CD4-positive, alpha-beta T cell treated with Interferon gamma for 1 hour (primary cell): Measurements from ENCODE around the gene HBA1.
"Not testable (repeated sequence)": the region's sequence is repeated elsewhere in the genome, so short reads cannot be mapped to it uniquely, and the experiment has no call there.

Experiments
- DNase-seq: peaks from one replicate; pipeline ENCODE4 v3.0.0-alpha.2; 2020

HBA1 gene

DNA sequence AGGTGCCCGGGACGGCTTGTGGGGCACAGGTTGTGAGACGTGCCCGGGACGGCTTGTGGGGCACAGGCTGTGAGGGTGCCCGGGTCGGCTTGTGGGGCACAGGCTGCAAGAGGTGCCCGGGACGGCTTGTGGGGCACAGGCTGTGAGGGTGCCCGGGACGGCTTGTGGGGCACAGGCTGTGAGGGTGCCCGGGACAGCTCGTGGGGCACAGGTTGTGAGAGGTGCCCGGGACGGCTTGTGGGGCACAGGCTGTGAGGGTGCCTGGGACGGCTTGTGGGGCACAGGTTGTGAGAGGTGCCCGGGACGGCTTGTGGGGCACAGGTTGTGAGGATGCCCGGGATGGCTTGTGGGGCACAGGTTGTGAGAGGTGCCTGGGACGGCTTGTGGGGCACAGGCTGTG lies 16.2 kb upstream of the HBA1 start:
- not testable (repeated sequence) for DNase-seq

DNA sequence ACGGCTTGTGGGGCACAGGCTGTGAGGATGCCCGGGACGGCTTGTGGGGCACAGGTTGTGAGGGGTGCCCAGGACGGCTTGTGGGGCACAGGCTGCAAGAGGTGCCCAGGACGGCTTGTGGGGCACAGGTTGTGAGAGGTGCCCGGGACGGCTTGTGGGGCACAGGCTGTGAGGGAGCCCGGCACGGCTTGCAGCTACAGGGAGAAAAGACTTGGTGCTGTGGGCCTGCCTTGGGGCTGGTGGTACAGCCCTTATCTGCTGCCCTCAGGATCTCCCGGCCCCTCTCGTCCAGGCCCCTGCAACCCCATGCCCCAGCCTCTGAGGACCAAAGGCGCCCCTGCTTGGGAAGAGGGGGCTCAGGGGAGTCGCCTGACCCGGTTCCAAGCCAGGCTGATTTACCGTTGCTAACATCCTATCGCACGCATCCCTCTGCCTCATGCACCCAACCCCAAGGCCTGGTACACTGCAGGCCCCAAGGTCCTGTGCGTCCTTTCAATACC lies 15.7 kb upstream of the HBA1 start:
- no peak for DNase-seq

DNA sequence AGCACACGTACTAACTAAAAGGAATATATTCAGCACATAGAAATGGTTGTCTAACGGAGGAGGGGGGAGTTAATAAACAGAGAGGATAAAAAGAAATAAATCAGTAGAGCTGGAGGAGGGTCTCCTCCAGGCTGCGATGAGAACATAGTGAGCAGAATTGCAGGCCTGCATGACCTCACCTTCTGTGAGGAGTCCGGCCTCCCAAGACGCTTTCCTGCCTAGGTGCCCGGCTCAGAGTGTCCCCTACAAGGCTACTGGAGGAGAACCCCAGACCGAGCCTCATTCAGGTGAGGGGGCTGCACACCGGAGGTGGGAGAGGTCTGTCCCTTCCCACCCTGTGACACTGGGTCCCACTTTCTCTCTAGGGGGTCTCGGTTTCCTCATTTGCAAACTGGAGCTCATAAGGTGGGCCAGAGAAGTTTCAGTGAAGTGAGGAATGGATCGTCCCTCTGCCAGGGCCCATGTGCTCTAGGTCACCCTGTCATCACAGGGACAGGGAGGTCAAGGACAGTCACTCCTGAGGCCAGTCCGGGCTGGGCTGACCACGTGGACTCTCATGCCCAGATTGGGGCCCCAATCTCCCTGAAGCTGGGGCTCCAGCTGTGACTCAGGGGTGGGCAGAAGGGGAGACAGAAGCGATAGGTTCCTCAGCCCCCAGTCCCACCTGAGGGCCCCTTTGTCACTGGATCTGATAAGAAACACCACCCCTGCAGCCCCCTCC lies 14.0 kb upstream of the HBA1 start:
- no peak for DNase-seq

DNA sequence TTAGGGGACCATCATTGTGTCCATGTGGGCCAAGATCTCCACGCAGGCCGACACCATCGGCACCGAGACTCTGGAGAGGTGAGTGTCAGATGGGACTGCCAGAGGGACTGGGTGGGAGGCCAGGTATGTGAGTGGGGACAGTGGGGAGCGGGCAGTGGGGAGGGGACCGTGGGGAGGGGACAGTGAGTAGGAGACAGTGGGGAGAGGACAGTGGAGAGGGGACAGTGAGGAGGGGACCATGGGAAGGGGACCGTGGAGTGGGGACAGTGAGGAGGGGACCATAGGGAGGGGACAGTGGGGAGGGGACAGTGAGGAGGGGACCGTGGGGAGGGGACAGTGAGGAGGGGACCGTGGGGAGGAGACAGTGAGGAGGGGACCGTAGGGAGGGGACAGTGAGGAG lies 13.3 kb upstream of the HBA1 start:
- not testable (repeated sequence) for DNase-seq

DNA sequence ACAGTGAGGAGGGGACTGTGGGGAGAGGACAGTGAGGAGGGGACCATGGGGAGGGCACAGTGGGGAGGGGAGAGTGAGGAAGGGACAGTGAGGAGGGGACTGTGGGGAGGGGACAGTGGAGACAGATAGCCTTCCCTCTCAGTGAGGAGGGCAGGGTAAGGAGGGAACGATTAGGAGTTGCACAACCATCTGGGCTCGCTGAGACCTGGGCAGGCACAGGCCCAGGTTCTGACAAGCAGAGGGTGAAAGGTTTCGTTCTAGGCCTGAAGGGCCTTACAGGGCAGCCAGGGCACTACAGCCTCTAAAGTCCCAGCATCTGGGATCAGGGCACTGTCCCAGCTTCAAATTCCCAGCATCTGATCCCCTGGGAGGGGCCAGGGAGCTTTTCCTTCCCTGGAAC lies 12.8 kb upstream of the HBA1 start:
- not testable (repeated sequence) for DNase-seq

DNA sequence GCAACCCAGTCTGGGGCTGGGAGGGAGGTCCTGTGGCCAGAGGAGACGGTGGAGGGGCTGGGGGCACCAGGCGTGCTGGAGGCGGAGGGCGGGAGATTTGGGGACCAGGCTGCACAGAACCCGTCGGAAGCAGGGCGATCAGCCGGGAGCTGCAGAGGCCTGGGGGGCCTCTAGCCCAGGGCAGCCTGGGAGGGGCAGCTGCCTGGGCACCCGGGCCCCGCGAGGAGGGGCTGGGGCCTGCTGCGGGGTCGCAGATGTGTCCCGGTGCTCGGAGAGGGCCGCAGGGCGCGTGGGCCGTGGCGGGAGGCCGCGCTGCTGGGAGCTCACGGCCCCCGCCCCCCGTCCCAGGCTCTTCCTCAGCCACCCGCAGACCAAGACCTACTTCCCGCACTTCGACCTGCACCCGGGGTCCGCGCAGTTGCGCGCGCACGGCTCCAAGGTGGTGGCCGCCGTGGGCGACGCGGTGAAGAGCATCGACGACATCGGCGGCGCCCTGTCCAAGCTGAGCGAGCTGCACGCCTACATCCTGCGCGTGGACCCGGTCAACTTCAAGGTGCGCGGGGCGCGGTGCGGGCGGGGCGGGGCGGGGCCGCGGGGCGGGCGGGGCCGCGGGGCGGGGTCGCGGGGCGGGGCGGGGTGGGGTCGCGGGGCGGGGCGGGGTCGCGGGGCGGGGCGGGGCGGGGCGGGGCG lies 12.2 kb upstream of the HBA1 start:
- DNase-seq: not testable (repeated sequence)

DNA sequence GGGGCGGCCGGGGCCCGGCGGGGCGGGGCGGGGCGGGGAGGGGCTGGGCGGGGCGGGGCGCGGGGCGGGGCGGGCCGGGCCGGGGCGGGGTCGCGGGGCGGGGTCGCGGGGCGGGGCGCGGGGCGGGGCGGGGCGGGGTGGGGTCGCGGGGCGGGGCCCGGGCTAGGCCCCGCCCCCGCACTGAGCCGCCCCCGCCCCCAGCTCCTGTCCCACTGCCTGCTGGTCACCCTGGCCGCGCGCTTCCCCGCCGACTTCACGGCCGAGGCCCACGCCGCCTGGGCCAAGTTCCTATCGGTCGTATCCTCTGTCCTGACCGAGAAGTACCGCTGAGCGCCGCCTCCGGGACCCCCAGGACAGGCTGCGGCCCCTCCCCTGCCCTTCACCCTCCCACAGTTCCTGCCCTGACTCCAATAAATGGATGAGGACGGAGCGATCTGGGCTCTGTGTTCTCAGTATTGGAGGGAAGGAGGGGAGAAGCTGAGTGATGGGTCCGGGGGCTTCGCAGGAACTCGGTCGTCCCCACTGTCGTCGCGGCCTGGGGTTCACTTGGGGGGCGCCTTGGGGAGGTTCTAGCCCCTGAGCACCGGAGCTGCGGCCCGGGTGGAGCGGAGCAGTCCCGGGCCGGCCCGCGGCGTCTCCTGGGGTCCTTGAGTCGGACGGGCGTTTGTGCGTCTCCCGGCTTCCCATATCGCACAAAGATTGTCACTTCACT lies 11.5 kb upstream of the HBA1 start:
- DNase-seq: no peak

DNA sequence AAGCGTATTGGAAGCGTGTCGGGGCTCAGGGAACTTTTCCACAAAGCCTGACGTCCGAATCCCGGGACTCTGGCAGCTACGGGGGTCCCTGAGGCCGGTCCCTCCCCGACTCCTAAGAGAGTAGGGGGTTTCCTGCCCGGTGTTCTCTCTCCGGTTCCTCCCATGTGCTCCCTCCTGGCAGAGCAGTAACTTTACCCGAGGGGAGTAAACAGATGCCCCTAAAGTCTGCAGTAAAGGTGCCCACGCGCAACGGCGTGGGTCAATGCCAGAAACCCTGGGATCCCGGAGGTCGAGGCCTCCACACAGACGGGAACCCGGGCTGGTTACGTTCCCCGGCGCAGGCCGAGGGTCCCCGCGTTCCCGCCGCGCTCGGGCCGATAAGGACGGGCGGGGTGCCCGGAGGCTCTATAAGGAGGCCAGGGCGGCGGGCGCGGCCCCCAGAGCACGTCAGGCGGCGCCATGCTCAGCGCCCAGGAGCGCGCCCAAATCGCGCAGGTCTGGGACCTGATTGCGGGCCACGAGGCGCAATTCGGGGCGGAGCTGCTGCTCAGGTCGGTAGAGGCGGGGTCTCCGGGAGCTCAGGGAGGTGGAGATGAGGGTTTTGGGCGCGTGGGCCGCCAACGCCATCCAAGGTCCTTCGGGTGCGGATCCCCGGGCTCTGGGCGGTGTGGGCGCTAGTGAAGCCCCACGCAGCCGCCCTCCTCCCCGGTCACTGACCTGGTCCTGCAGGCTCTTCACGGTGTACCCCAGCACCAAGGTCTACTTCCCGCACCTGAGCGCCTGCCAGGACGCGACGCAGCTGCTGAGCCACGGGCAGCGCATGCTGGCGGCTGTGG lies 10.7 kb upstream of the HBA1 start, which contains the start of gene HBM:
Gene HBM, plus strand, starts transcription at position 440 of the 836 bp plus-strand sequence. Its CDS starts 20 bp downstream, at position 460.
- DNase-seq: no peak

DNA sequence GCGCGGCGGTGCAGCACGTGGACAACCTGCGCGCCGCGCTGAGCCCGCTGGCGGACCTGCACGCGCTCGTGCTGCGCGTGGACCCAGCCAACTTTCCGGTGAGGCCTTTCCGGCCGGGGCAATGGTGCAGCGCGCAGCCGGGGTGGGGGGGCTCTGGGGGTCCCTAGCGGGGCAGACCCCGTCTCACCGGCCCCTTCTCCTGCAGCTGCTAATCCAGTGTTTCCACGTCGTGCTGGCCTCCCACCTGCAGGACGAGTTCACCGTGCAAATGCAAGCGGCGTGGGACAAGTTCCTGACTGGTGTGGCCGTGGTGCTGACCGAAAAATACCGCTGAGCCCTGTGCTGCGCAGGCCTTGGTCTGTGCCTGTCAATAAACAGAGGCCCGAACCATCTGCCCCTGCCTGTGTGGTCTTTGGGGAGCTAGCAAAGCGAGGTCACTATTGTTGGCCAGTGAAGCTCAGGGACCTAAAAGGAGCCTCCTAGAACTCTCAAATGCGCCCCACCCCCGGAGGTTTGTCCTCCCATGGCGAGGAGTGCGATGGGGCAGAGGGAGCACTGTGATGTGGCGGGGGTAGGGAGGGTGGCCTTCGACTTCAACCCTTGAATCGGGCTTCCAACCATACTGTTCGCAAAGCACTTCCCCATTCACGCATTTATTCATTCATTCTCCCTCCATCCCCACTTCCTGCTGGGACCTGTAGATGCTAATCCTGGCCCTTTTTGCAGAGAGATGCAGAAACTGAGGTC lies 9.9 kb upstream of the HBA1 start:
- DNase-seq: no peak

DNA sequence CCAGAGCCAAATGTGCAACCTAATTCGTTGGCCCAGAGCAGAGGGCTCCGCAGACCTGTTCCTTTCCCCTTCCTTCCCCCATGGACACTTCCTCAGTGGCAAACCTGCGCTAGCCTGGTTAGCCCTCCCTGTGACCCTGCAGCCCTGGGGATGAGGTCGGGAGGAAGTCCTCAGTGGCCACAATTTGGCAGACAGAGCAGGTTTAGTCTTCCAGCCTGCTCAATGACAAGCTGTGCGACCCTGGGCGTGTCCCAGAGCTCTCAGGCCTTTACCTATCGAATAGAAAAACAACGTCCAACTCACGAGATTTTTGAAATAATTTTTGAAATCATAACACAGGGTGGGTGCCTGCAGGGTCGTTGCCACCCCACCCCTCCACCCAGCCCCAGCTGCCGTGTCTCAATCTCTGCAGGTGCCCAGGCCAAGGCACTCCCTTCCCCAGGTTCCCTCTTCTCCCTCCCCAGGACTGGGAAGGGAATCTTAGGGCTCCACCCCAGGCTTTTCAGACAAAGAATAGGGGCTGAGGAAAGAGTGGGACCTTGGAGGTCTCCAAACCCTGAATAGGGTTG lies 9.3 kb upstream of the HBA1 start:
- DNase-seq: no peak

DNA sequence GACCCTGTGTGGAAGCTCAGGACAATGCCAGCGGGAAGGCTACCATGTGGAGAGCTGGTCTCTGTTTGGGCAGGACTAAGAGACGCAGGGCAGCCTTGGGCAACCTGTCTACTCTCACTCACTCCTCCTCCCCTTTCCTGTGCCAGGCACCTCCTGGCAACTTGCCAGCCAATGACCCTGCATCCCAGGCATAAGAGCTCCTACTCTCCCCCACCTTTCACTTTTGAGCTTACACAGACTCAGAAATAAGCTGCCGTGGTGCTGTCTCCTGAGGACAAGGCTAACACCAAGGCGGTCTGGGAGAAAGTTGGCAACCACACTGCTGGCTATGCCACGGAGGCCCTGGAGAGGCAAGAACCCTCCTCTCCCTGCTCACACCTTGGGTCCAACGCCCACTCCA lies 8.1 kb upstream of the HBA1 start:
- DNase-seq: no peak

DNA sequence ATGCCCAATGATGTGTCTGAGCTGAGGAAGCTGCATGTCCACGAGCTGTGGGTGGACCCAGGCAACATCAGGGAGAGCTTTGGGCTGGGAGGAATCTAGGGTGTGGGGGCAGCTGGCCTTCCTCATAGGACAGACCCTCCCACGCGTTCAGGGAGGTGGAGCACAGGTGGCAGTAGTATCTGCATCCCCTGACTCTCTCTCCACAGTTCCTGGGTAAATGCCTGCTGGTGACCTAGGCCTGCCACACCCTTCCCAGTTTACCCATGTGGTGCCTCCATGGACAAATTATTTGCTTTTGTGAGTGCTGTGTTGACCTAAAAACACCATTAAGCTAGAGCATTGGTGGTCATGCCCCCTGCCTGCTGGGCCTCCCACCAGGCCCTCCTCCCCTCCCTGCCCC lies 7.5 kb upstream of the HBA1 start:
- no peak for DNase-seq

DNA sequence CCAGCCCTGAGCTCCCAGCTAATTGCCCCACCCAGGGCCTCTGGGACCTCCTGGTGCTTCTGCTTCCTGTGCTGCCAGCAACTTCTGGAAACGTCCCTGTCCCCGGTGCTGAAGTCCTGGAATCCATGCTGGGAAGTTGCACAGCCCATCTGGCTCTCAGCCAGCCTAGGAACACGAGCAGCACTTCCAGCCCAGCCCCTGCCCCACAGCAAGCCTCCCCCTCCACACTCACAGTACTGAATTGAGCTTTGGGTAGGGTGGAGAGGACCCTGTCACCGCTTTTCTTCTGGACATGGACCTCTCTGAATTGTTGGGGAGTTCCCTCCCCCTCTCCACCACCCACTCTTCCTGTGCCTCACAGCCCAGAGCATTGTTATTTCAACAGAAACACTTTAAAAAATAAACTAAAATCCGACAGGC lies 6.4 kb upstream of the HBA1 start:
- DNase-seq: not testable (repeated sequence)

DNA sequence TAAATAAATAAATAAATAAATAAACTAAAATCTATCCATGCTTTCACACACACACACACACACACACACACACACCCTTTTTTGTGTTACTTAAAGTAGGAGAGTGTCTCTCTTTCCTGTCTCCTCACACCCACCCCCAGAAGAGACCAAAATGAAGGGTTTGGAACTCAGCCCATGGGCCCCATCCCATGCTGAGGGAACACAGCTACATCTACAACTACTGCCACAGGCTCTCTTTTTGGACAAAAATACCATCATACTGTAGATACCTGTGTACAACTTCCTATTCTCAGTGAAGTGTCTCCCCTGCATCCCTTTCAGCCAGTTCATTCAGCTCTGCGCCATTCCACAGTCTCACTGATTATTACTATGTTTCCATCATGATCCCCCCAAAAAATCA lies 5.7 kb upstream of the HBA1 start:
- DNase-seq: no peak

DNA sequence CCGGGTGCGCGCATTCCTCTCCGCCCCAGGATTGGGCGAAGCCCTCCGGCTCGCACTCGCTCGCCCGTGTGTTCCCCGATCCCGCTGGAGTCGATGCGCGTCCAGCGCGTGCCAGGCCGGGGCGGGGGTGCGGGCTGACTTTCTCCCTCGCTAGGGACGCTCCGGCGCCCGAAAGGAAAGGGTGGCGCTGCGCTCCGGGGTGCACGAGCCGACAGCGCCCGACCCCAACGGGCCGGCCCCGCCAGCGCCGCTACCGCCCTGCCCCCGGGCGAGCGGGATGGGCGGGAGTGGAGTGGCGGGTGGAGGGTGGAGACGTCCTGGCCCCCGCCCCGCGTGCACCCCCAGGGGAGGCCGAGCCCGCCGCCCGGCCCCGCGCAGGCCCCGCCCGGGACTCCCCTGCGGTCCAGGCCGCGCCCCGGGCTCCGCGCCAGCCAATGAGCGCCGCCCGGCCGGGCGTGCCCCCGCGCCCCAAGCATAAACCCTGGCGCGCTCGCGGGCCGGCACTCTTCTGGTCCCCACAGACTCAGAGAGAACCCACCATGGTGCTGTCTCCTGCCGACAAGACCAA lies 4.0 kb upstream of the HBA1 start, which contains the start of gene HBA2:
Gene HBA2, plus strand, starts transcription at position 503 of the 568 bp plus-strand sequence. Its CDS starts 37 bp downstream, at position 540.
- DNase-seq: not testable (repeated sequence)

DNA sequence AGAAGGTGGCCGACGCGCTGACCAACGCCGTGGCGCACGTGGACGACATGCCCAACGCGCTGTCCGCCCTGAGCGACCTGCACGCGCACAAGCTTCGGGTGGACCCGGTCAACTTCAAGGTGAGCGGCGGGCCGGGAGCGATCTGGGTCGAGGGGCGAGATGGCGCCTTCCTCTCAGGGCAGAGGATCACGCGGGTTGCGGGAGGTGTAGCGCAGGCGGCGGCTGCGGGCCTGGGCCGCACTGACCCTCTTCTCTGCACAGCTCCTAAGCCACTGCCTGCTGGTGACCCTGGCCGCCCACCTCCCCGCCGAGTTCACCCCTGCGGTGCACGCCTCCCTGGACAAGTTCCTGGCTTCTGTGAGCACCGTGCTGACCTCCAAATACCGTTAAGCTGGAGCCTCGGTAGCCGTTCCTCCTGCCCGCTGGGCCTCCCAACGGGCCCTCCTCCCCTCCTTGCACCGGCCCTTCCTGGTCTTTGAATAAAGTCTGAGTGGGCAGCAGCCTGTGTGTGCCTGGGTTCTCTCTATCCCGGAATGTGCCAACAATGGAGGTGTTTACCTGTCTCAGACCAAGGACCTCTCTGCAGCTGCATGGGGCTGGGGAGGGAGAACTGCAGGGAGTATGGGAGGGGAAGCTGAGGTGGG lies 3.1 kb upstream of the HBA1 start:
- DNase-seq: not testable (repeated sequence)

DNA sequence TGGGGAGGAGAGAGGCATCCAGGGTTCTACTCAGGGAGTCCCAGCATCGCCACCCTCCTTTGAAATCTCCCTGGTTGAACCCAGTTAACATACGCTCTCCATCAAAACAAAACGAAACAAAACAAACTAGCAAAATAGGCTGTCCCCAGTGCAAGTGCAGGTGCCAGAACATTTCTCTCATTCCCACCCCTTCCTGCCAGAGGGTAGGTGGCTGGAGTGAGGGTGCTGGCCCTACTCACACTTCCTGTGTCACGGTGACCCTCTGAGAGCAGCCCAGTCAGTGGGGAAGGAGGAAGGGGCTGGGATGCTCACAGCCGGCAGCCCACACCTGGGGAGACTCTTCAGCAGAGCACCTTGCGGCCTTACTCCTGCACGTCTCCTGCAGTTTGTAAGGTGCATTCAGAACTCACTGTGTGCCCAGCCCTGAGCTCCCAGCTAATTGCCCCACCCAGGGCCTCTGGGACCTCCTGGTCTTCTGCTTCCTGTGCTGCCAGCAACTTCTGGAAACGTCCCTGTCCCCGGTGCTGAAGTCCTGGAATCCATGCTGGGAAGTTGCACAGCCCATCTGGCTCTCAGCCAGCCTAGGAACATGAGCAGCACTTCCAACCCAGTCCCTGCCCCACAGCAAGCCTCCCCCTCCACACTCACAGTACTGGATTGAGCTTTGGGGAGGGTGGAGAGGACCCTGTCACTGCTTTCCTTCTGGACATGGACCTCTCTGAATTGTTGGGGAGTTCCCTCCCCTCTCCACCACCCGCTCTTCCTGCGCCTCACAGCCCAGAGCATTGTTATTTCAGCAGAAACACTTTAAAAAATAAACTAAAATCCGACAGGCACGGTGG lies 2.3 kb upstream of the HBA1 start:
- not testable (repeated sequence) for DNase-seq

DNA sequence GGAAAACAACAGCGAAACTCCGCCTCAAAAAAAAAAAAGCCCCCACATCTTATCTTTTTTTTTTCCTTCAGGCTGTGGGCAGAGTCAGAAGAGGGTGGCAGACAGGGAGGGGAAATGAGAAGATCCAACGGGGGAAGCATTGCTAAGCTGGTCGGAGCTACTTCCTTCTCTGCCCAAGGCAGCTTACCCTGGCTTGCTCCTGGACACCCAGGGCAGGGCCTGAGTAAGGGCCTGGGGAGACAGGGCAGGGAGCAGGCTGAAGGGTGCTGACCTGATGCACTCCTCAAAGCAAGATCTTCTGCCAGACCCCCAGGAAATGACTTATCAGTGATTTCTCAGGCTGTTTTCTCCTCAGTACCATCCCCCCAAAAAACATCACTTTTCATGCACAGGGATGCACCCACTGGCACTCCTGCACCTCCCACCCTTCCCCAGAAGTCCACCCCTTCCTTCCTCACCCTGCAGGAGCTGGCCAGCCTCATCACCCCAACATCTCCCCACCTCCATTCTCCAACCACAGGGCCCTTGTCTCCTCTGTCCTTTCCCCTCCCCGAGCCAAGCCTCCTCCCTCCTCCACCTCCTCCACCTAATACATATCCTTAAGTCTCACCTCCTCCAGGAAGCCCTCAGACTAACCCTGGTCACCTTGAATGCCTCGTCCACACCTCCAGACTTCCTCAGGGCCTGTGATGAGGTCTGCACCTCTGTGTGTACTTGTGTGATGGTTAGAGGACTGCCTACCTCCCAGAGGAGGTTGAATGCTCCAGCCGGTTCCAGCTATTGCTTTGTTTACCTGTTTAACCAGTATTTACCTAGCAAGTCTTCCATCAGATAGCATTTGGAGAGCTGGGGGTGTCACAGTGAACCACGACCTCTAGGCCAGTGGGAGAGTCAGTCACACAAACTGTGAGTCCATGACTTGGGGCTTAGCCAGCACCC lies 1.2 kb upstream of the HBA1 start:
- DNase-seq: no peak
